K562 (cell line): ENCODE measurements around the gene TBX10. TPM values are rescaled to one million over a fixed set of nuclear protein-coding genes. Genes with fewer than 3 reads are reported as not detected.

Experiments used
- ATAC-seq: fragments of 200-7000 bp; cut with Tn5 transposase; 3 replicates; pipeline ENCODE4 v1.9.1; 2020; ENCODE audit warnings: moderate library complexity
- BruUV-seq: library from RNA; stranded (reverse); fragments of 400-500 nt; replicated peaks from 2 replicates; lab custom pipeline; 2021; lab: Mats Ljungman, UMichigan
- CTCF ChIA-PET: fragments of 300-600 bp; formaldehyde crosslinking; extraction: SDS; loops from one replicate; lab custom pipeline; 2021; ENCODE audit warnings: low intra/inter-chr PET ratio; lab: Yijun Ruan, JAX
- POLR2A ChIA-PET: fragments of 300-600, 350-650 bp; sonication (Branson Sonifier 250); formaldehyde crosslinking; extraction: SDS; loops from one replicate; lab custom pipeline; 2021; ENCODE audit warnings: antibody characterized with exemption, inconsistent platforms; lab: Yijun Ruan, JAX
- DNase-seq, 4 experiments: peaks; one replicate each; pipeline versions ENCODE4 v3.0.0 to v3.0.0-alpha.2; 2011 to 2018; ENCODE audit warnings: low spot score in 3 of 4, mixed read lengths in 3 of 4; ENCODE audit errors: extremely low read depth in 1 of 4
- FAIRE-seq: peaks from 2 replicates; lab custom pipeline; 2011; peaks lifted over from hg19 to GRCh38; lab: Jason Lieb, UNC
- H2AFZ ChIP-seq: 2 replicates; pipeline ENCODE4 v1.6.0; 2011; ENCODE audit warnings: low read depth, low read length, control low read depth, inconsistent platforms
- H3K27ac ChIP-seq: fragments of 200-600 bp; 3 replicates; pipeline ENCODE4 v1.8.0; 2011; ENCODE audit warnings: low read depth, mild to moderate bottlenecking, control low read depth, inconsistent platforms, low read length, moderate library complexity, mixed read lengths; ENCODE audit errors: extremely low read depth
- H3K27me3 ChIP-seq, 2 experiments: fragments of 300-600 bp in 1 of 2; 2 replicates in 1 of 2; 3 replicates in 1 of 2; pipeline versions ENCODE4 v1.6.0 to v1.8.0; 2011; ENCODE audit warnings: inconsistent platforms in 2 of 2, low read length in 2 of 2, mild to moderate bottlenecking in 1 of 2, mixed read lengths in 1 of 2, moderate library complexity in 1 of 2; ENCODE audit not compliant: control insufficient read depth in 2 of 2, insufficient read depth in 2 of 2
- H3K36me3 ChIP-seq: fragments of 300-600 bp; 3 replicates; pipeline ENCODE4 v1.8.0; 2011; ENCODE audit warnings: mild to moderate bottlenecking, low read length, inconsistent platforms; ENCODE audit not compliant: control insufficient read depth, insufficient read depth
- H3K4me1 ChIP-seq, 2 experiments: fragments of 200-600 bp in 1 of 2; replicated peaks in 1 of 2; 2 replicates in 1 of 2; 3 replicates in 1 of 2; pipeline versions ENCODE4 v1.5.1 to v1.8.0; 2011; ENCODE audit warnings: inconsistent platforms in 2 of 2, low read length in 2 of 2, mild to moderate bottlenecking in 1 of 2, mixed read lengths in 1 of 2, moderate library complexity in 1 of 2; ENCODE audit not compliant: control insufficient read depth in 2 of 2, insufficient read depth in 2 of 2
- H3K4me2 ChIP-seq: 2 replicates; pipeline ENCODE4 v1.6.1; 2011; ENCODE audit warnings: low read length, control low read depth, inconsistent platforms, mixed read lengths; ENCODE audit not compliant: insufficient read depth
- H3K4me3 ChIP-seq: fragments of 200-600 bp; sonication (generic), shearing (Covaris generic); 2 replicates; pipeline ENCODE4 v1.5.1; 2016; ENCODE audit warnings: control low read depth, inconsistent platforms
- H3K79me2 ChIP-seq: fragments of 200-600 bp; 3 replicates; pipeline ENCODE4 v1.8.0; 2011; ENCODE audit warnings: low read length, inconsistent platforms; ENCODE audit not compliant: control insufficient read depth, insufficient read depth
- H3K9ac ChIP-seq, 2 experiments: 2 replicates each; pipeline versions ENCODE4 v1.6.0 to v1.6.1; 2011; ENCODE audit warnings: low read depth in 2 of 2, low read length in 2 of 2, control low read depth in 1 of 2, inconsistent platforms in 1 of 2, mild to moderate bottlenecking in 1 of 2, mixed read lengths in 1 of 2; ENCODE audit not compliant: insufficient read depth in 1 of 2
- H3K9me1 ChIP-seq: one replicate; pipeline ENCODE4 v1.6.0; 2011; ENCODE audit warnings: inconsistent platforms, mild to moderate bottlenecking, low read length, moderate library complexity; ENCODE audit not compliant: control insufficient read depth, insufficient read depth
- H3K9me3 ChIP-seq: replicated peaks from 2 replicates; pipeline ENCODE4 v1.5.1; 2011; ENCODE audit warnings: low read depth, low read length, inconsistent platforms; ENCODE audit not compliant: control insufficient read depth, insufficient read depth
- H4K20me1 ChIP-seq: replicated peaks from 2 replicates; pipeline ENCODE4 v1.6.1; 2011; ENCODE audit warnings: low read length, inconsistent platforms, mixed read lengths; ENCODE audit not compliant: control insufficient read depth, insufficient read depth
- BRD9 ChIP-seq: fragments of 450-650 bp; IDR thresholded peaks from 2 replicates; pipeline ENCODE4 v1.6.1; 2018; ENCODE audit warnings: low read depth; ENCODE audit not compliant: partially characterized antibody
- BRF2 ChIP-seq: IDR thresholded peaks from 3 replicates; pipeline ENCODE4 v1.6.1; 2011; ENCODE audit warnings: borderline replicate concordance, mild to moderate bottlenecking; ENCODE audit not compliant: insufficient read length, insufficient read depth
- CC2D1A ChIP-seq: fragments of 450-650 bp; IDR thresholded peaks from 2 replicates; pipeline ENCODE4 v1.6.1; 2017; ENCODE audit warnings: mild to moderate bottlenecking
- ELF1 ChIP-seq: fragments of 200-800 bp; sonication (Bioruptor generic); IDR thresholded peaks from 2 replicates; pipeline ENCODE4 v1.6.1; 2016; ENCODE audit warnings: missing genetic modification characterization, missing compliant biosample characterization
- IRF9 ChIP-seq: fragments of 450-650 bp; IDR thresholded peaks from 2 replicates; pipeline ENCODE4 v1.6.1; 2016; ENCODE audit warnings: missing biosample characterization, missing genetic modification characterization
- KDM5B ChIP-seq: fragments of 200-600 bp; sonication (generic); IDR thresholded peaks from 2 replicates; pipeline ENCODE4 v1.6.1; 2012; ENCODE audit warnings: low read depth, mild to moderate bottlenecking, moderate library complexity, low read length, control low read depth, inconsistent platforms; ENCODE audit not compliant: insufficient replicate concordance
- MIER1 ChIP-seq: fragments of 450-650 bp; IDR thresholded peaks from 2 replicates; pipeline ENCODE4 v1.6.1; 2016; ENCODE audit warnings: antibody characterized with exemption, mild to moderate bottlenecking, low read depth
- RAD51 ChIP-seq: fragments of 450-650 bp; IDR thresholded peaks from 2 replicates; pipeline ENCODE4 v1.7.1; 2016; ENCODE audit warnings: low read depth, mild to moderate bottlenecking, borderline replicate concordance
- SFPQ ChIP-seq: fragments of 200-400 bp; formaldehyde crosslinking; IDR thresholded peaks from 2 replicates; pipeline ENCODE4 v1.6.1; 2017; ENCODE audit warnings: mild to moderate bottlenecking, low read depth, low read length, moderate library complexity
- TGIF2 ChIP-seq: sonication (generic); formaldehyde crosslinking; IDR thresholded peaks from 2 replicates; pipeline ENCODE4 v1.8.1; 2022; ENCODE audit warnings: mild to moderate bottlenecking, missing genetic modification reagents, moderate library complexity
- ZNF143 ChIP-seq: sonication (generic); formaldehyde crosslinking; IDR thresholded peaks from 2 replicates; pipeline ENCODE4 v1.9.0; 2022; ENCODE audit warnings: mild to moderate bottlenecking, missing genetic modification reagents
- ZNF184 ChIP-seq: sonication (generic); formaldehyde crosslinking; IDR thresholded peaks from 2 replicates; pipeline ENCODE4 v1.5.0; 2020; ENCODE audit warnings: missing genetic modification reagents
- ZNF639 ChIP-seq, 2 experiments: fragments of 200-800 bp in 1 of 2; sonication (Bioruptor generic) in 1 of 2; sonication (generic) in 1 of 2; formaldehyde crosslinking in 1 of 2; IDR thresholded peaks in 1 of 2; conservative IDR thresholded peaks in 1 of 2; 2 replicates each; pipeline versions ENCODE4 v1.5.0 to v1.6.1; 2016 to 2020; ENCODE audit warnings: missing compliant biosample characterization in 1 of 2, missing genetic modification characterization in 1 of 2, missing genetic modification reagents in 1 of 2
- WGBS: fragments of 100-300 bp; shearing (Covaris generic); methylation state at CpG from one replicate; pipeline ENCODE4 v1.1.6; 2016; ENCODE audit warnings: low coverage, mixed read lengths; ENCODE audit not compliant: insufficient coverage; ENCODE audit errors: missing lambda C conversion rate; 5-methylcytosine and 5-hydroxymethylcytosine counted together
- in situ Hi-C: fragments of 300-500 bp; cut with MboI; formaldehyde crosslinking; loops from 4 replicates; pipeline ENCODE4 v1.15.0; 2018; ENCODE audit warnings: inconsistent platforms, mixed read lengths
- intact Hi-C: fragments of 100-400 bp; cut with micrococcal nuclease; formaldehyde crosslinking; loops from 2 replicates; pipeline ENCODE4 v1.14.2; 2022
- polyA plus RNA-seq, 8 experiments: library from polyadenylated mRNA; depleted of rRNA in 4 of 8; stranded (reverse) in 5 of 8; unstranded in 3 of 8; fragments of >200 nt; fragmentation: Nextera tagmentation in 2 of 8; fragmentation: Illumina TruSeq in 1 of 8; extraction: Ambion mirVana in 2 of 8; extraction: Trizol in 1 of 8; gene quantifications; 2 replicates each; pipeline versions ENCODE4 v1.2.1 to v1.2.3, GENCODE V29; 2011 to 2014; ENCODE audit warnings: inconsistent platforms in 1 of 8, missing spikeins in 1 of 8
- total RNA-seq, 7 experiments: library from RNA; depleted of rRNA in 6 of 7; stranded (reverse); fragments of >200 nt in 6 of 7; fragmentation: Illumina TruSeq in 2 of 7; extraction: Trizol in 2 of 7; gene quantifications; 2 replicates each; pipeline versions ENCODE4 v1.2.1 to v1.2.3, GENCODE V29; 2011 to 2021; ENCODE audit warnings: low replicate concordance in 1 of 7

TBX10 gene
- total and polyA plus RNA-seq, 9 of the 15 experiments (the other 6 are each of a cell fraction or from before 2014, with no cell fraction given) = not detected

- TF ChIP-seq SFPQ (no peak), RAD51 (no peak), BRD9 (no peak)
Measured at GRCh38 chr11:67641338-67642172, 2.0 kb upstream of the TBX10 start (continued).

GRCh38 chr11:67640758-67641337 lies 1.3 kb upstream of the TBX10 start:
- peaks cover 0 to 46% of the 10 kb centered on the region in 2 experiments; a peak in 3 of 5 replicates for H3K4me1 ChIP-seq
- intact Hi-C loops (loop anchor here (5.0 to 10.0 kb wide), 2 partner anchors 64 to 164 kb away; no protein-coding TSS in a partner anchor), in situ Hi-C loops (no loop called here)
- H2AFZ ChIP-seq = no peak overlapping the region
- no peaks in the 10 kb centered on the region for H3K79me2 ChIP-seq
- CTCF ChIA-PET = no interaction called here
- H3K4me3 ChIP-seq = no peak overlapping the region
- H3K36me3 ChIP-seq = no peaks in the 10 kb centered on the region
- H3K9me1 ChIP-seq = no peaks in the 10 kb centered on the region
- ATAC-seq = no peak
- POLR2A ChIA-PET = no interaction called here
- H3K9me3 ChIP-seq = no peaks in the 10 kb centered on the region
- no peak for FAIRE-seq
- peaks cover 0 to 19% of the 10 kb centered on the region in 2 experiments; a peak in 2 of 5 replicates for H3K27me3 ChIP-seq
- H4K20me1 ChIP-seq = no peaks in the 10 kb centered on the region
- BruUV-seq = no TSS peak
- no peak overlapping the region for H3K9ac ChIP-seq
- H3K27ac ChIP-seq = no peak overlapping the region
- no peak for DNase-seq
- whole genome bisulfite sequencing = 4% methylated on average over 12 of the region's 12 CpGs
- no peak overlapping the region for H3K4me2 ChIP-seq
- no peak for TF ChIP-seq IRF9
- TF ChIP-seq MIER1 = no peak
- no peak for TF ChIP-seq BRF2
- TF ChIP-seq ZNF143 (CRISPR knock-in tag) = no peak
- TF ChIP-seq TGIF2 (CRISPR knock-in tag) = no peak
- no peak for TF ChIP-seq KDM5B
- no peak for TF ChIP-seq ELF1
- TF ChIP-seq ZNF184 (CRISPR knock-in tag) = no peak
- TF ChIP-seq ZNF639 (CRISPR knock-in tag; conservative IDR thresholded peaks at IDR 0.05 in 1 of 2, IDR thresholded peaks at IDR 0.05 in 1 of 2) = no peak
- TF ChIP-seq CC2D1A = no peak
